HepG2 (cell line): ENCODE data around the gene XPO5. TPM values are rescaled to one million over a fixed set of nuclear protein-coding genes. Genes with fewer than 3 reads are reported as not detected.
A peak's percentile ranks its signal among the peaks of the same experiment; 100 is the strongest.

Experiments used
- BRD4 ChIP-seq: sonication (generic); formaldehyde crosslinking; IDR thresholded peaks from 2 replicates; pipeline ENCODE4 v1.4.0; 2020; ENCODE audit warnings: missing genetic modification reagents
- CAMTA2 ChIP-seq: sonication (generic); formaldehyde crosslinking; IDR thresholded peaks from 2 replicates; pipeline ENCODE4 v1.4.0; 2020; ENCODE audit warnings: mild to moderate bottlenecking, missing genetic modification reagents, borderline replicate concordance
- CHCHD3 ChIP-seq: sonication (generic); formaldehyde crosslinking; IDR thresholded peaks from 2 replicates; pipeline ENCODE4 v1.8.0; 2022; ENCODE audit warnings: mild to moderate bottlenecking, missing genetic modification reagents, moderate library complexity
- HMG20B ChIP-seq: conservative IDR thresholded peaks from 2 replicates; pipeline ENCODE4 v1.6.1; 2016; ENCODE audit warnings: missing genetic modification reagents, missing compliant biosample characterization
- MTA3 ChIP-seq: sonication (generic); formaldehyde crosslinking; IDR thresholded peaks from 2 replicates; pipeline ENCODE4 v1.4.0; 2020; ENCODE audit warnings: missing genetic modification reagents
- RBM22 ChIP-seq: fragments of 200-400 bp; formaldehyde crosslinking; optimal IDR thresholded peaks from 2 replicates; pipeline ENCODE3; 2017; ENCODE audit warnings: mild to moderate bottlenecking, low read length, moderate library complexity
- SRSF9 ChIP-seq: fragments of 200-400 bp; formaldehyde crosslinking; IDR thresholded peaks from 2 replicates; pipeline ENCODE4 v1.6.1; 2018; ENCODE audit warnings: borderline replicate concordance, mild to moderate bottlenecking, low read depth, low read length; ENCODE audit not compliant: insufficient read depth, poor library complexity, severe bottlenecking
- TAF15 ChIP-seq: fragments of 200-400 bp; formaldehyde crosslinking; IDR thresholded peaks from one replicate; pipeline ENCODE4 v1.6.1; 2018; ENCODE audit warnings: mild to moderate bottlenecking, low read depth, low read length; ENCODE audit not compliant: poor library complexity, severe bottlenecking
- ZEB1 ChIP-seq: IDR thresholded peaks from 2 replicates; pipeline ENCODE4 v1.6.1; 2012; ENCODE audit warnings: mild to moderate bottlenecking, low read depth, inconsistent platforms; ENCODE audit not compliant: insufficient replicate concordance
- ZFP41 ChIP-seq: sonication (generic); formaldehyde crosslinking; IDR thresholded peaks from 2 replicates; pipeline ENCODE4 v1.4.0; 2020; ENCODE audit warnings: mild to moderate bottlenecking, missing genetic modification reagents, borderline replicate concordance
- ZKSCAN1 ChIP-seq: fragments of 150-350 bp; IDR thresholded peaks from 2 replicates; pipeline ENCODE4 v1.6.1; 2014; ENCODE audit warnings: low read length
- ZNF672 ChIP-seq: sonication (generic); formaldehyde crosslinking; IDR thresholded peaks from 2 replicates; pipeline ENCODE4 v1.8.1; 2022; ENCODE audit warnings: missing genetic modification reagents
- ZNF761 ChIP-seq: sonication (generic); formaldehyde crosslinking; conservative IDR thresholded peaks from 2 replicates; pipeline ENCODE4 v1.4.0; 2020; ENCODE audit warnings: mild to moderate bottlenecking, missing genetic modification reagents
- ZNF850 ChIP-seq: sonication (generic); formaldehyde crosslinking; conservative IDR thresholded peaks from 2 replicates; pipeline ENCODE4 v1.9.0; 2021; ENCODE audit warnings: mild to moderate bottlenecking, missing genetic modification reagents
- ZSCAN30 ChIP-seq: sonication (generic); formaldehyde crosslinking; IDR thresholded peaks from 2 replicates; pipeline ENCODE4 v1.5.0; 2020; ENCODE audit warnings: mild to moderate bottlenecking, missing genetic modification reagents
- polyA plus RNA-seq, 8 experiments: library from polyadenylated mRNA; depleted of rRNA in 3 of 8; stranded (reverse) in 7 of 8; unstranded in 1 of 8; fragments of >200 nt; fragmentation: Illumina TruSeq in 4 of 8; extraction: Trizol in 4 of 8; gene quantifications; 2 replicates each; pipeline versions ENCODE4 v1.2.1 to v1.2.3, GENCODE V29; 2011 to 2016; ENCODE audit warnings: low read depth in 4 of 8, missing spikeins in 1 of 8, mixed read lengths in 1 of 8; ENCODE audit not compliant: insufficient read depth in 1 of 8
- total RNA-seq, 5 experiments: library from RNA; depleted of rRNA; stranded (reverse); fragments of >200 nt; fragmentation: Illumina TruSeq; extraction: Trizol; gene quantifications; 2 replicates each; pipeline ENCODE4 v1.2.3, GENCODE V29; 2016; ENCODE audit warnings: low read depth in 1 of 5
- TF ChIP-seq, protein P1 (sequence below): IDR thresholded peaks from 2 replicates; pipeline ENCODE4 v1.6.1; 2016; ENCODE audit warnings: low read depth, missing genetic modification reagents, missing compliant biosample characterization
- TF ChIP-seq, protein P2 (sequence below): sonication (generic); formaldehyde crosslinking; IDR thresholded peaks from 2 replicates; pipeline ENCODE4 v1.4.0; 2020; ENCODE audit warnings: missing genetic modification reagents, mild to moderate bottlenecking, borderline replicate concordance
- TF ChIP-seq, protein P3 (sequence below): IDR thresholded peaks from 2 replicates; pipeline ENCODE4 v1.6.1; 2016; ENCODE audit warnings: missing biosample characterization, missing genetic modification reagents, low read depth

The XPO5 gene
- total and polyA plus RNA-seq, 2 of the 13 experiments (the other 11 are each of a cell fraction or from before 2014, with no cell fraction given): 52.2 to 68.0 TPM

DNA sequence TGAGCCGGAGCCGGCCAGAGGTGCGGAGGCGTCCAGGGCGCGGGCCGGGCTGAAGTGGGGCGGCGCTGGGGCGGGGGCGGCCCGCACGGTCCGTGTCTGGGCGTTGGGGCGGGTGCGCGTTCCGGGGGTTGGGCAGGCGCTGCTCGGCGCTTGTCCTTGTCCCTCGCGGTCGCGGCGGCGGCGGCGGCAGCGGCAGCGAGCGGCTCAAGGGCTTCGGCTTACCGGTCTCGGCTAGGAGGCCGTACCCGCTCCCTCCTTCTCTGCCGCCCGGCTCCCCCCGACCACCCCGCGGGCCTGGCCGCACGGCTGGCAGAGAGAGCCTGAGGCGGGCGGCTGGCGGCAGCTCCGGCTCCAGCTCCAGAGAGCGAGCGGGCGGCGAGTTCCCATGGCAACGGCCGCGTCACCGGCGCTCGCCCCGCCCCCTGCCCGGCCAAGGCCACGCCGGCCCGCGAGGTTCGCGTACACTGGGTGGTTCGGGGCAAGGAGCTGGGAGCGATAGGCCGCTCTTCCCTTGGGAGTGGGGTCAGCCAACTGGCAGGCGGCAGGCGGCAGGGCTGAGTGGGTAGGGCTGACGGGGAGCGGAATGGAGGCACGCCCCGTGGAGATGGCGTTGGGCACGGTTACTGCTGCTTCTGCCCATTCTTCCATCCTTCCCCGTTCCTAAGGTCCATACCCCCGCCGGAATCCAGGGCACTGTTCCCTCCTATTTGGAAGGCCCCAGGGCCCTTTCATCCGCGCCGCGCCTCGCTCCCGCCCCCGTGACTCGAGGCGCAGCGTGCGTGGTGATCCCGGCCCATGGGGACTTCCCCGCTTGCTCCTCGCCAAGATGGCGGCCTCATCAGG, 65.6 kb downstream of the XPO5 start, which contains the start of gene LRRC73 (continued):
- TF ChIP-seq, protein P1, sequence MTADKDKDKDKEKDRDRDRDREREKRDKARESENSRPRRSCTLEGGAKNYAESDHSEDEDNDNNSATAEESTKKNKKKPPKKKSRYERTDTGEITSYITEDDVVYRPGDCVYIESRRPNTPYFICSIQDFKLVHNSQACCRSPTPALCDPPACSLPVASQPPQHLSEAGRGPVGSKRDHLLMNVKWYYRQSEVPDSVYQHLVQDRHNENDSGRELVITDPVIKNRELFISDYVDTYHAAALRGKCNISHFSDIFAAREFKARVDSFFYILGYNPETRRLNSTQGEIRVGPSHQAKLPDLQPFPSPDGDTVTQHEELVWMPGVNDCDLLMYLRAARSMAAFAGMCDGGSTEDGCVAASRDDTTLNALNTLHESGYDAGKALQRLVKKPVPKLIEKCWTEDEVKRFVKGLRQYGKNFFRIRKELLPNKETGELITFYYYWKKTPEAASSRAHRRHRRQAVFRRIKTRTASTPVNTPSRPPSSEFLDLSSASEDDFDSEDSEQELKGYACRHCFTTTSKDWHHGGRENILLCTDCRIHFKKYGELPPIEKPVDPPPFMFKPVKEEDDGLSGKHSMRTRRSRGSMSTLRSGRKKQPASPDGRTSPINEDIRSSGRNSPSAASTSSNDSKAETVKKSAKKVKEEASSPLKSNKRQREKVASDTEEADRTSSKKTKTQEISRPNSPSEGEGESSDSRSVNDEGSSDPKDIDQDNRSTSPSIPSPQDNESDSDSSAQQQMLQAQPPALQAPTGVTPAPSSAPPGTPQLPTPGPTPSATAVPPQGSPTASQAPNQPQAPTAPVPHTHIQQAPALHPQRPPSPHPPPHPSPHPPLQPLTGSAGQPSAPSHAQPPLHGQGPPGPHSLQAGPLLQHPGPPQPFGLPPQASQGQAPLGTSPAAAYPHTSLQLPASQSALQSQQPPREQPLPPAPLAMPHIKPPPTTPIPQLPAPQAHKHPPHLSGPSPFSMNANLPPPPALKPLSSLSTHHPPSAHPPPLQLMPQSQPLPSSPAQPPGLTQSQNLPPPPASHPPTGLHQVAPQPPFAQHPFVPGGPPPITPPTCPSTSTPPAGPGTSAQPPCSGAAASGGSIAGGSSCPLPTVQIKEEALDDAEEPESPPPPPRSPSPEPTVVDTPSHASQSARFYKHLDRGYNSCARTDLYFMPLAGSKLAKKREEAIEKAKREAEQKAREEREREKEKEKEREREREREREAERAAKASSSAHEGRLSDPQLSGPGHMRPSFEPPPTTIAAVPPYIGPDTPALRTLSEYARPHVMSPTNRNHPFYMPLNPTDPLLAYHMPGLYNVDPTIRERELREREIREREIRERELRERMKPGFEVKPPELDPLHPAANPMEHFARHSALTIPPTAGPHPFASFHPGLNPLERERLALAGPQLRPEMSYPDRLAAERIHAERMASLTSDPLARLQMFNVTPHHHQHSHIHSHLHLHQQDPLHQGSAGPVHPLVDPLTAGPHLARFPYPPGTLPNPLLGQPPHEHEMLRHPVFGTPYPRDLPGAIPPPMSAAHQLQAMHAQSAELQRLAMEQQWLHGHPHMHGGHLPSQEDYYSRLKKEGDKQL (CRISPR knock-in tag): no peak
- TF ChIP-seq ZEB1 (no peak), ZFP41 (CRISPR knock-in tag) (no peak), ZNF672 (CRISPR knock-in tag) (no peak), CHCHD3 (CRISPR knock-in tag) (0 out of 2 replicates have a peak, but pooled peaks have one; percentile 18), BRD4 (CRISPR knock-in tag) (no peak), MTA3 (CRISPR knock-in tag) (no peak), TAF15 (peak; percentile 83), CAMTA2 (CRISPR knock-in tag) (no peak), SRSF9 (no peak), ZSCAN30 (CRISPR knock-in tag) (no peak), ZNF761 (CRISPR knock-in tag) (no peak), HMG20B (no peak), ZKSCAN1 (no peak), RBM22 (peak; percentile 98), ZNF850 (no peak)
- TF ChIP-seq, protein P2, sequence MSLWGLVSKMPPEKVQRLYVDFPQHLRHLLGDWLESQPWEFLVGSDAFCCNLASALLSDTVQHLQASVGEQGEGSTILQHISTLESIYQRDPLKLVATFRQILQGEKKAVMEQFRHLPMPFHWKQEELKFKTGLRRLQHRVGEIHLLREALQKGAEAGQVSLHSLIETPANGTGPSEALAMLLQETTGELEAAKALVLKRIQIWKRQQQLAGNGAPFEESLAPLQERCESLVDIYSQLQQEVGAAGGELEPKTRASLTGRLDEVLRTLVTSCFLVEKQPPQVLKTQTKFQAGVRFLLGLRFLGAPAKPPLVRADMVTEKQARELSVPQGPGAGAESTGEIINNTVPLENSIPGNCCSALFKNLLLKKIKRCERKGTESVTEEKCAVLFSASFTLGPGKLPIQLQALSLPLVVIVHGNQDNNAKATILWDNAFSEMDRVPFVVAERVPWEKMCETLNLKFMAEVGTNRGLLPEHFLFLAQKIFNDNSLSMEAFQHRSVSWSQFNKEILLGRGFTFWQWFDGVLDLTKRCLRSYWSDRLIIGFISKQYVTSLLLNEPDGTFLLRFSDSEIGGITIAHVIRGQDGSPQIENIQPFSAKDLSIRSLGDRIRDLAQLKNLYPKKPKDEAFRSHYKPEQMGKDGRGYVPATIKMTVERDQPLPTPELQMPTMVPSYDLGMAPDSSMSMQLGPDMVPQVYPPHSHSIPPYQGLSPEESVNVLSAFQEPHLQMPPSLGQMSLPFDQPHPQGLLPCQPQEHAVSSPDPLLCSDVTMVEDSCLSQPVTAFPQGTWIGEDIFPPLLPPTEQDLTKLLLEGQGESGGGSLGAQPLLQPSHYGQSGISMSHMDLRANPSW (CRISPR knock-in tag): no peak
- TF ChIP-seq, protein P3, sequence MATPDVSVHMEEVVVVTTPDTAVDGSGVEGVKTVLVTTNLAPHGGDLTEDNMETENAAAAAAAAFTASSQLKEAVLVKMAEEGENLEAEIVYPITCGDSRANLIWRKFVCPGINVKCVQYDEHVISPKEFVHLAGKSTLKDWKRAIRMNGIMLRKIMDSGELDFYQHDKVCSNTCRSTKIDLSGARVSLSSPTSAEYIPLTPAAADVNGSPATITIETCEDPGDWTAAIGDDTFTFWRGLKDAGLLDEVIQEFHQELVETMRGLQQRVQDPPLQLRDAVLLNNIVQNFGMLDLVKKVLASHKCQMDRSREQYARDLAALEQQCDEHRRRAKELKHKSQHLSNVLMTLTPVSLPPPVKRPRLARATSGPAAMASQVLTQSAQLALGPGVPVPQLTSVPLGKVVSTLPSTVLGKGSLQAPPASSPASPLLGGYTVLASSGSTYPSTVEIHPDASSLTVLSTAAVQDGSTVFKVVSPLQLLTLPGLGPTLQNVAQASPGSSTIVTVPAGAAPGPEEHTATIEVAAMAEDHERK (CRISPR knock-in tag): no peak
